Right lobe of liver (tissue), 6 donors: ENCODE results near the gene TRIM71. TPM values are rescaled to one million over a fixed set of nuclear protein-coding genes. Genes with fewer than 3 reads are reported as not detected.
A peak's percentile ranks its signal among the peaks of the same experiment; 100 is the strongest.

Source experiments
- ATAC-seq, 4 donors: fragments of 200-7000 bp; cut with Tn5 transposase; one replicate each; pipeline ENCODE4 v1.9.1; 2020; ENCODE audit warnings: mild to moderate bottlenecking in 4 of 4, moderate library complexity in 4 of 4
- DNase-seq, 3 donors: peaks; one replicate each; pipeline ENCODE4 v3.0.0-alpha.2; 2020
- H3K27ac ChIP-seq, 3 donors: fragments of 200-600 bp; one replicate each; pipeline ENCODE4 v1.8.0; 2022
- H3K27me3 ChIP-seq, 2 donors: fragments of 200-600 bp; one replicate each; pipeline ENCODE4 v1.8.0; 2022
- H3K36me3 ChIP-seq, 4 donors: fragments of 200-600 bp; sonication (generic) in 1 of 4; one replicate each; pipeline versions ENCODE4 v1.5.1 to v1.8.0; 2017 to 2022; ENCODE audit warnings: control low read depth in 1 of 4
- H3K4me1 ChIP-seq, 4 donors: fragments of 200-600 bp; sonication (generic) in 1 of 4; one replicate each; pipeline versions ENCODE4 v1.5.1 to v1.8.0; 2017 to 2022; ENCODE audit warnings: control low read depth in 1 of 4
- H3K4me3 ChIP-seq, 3 donors: fragments of 200-600 bp; one replicate each; pipeline ENCODE4 v1.8.0; 2022
- H3K9me3 ChIP-seq, 4 donors: fragments of 200-600 bp; sonication (generic) in 1 of 4; one replicate each; pipeline versions ENCODE4 v1.5.1 to v1.8.0; 2017 to 2022; ENCODE audit warnings: control low read depth in 1 of 4
- POLR2A ChIP-seq: fragments of 450-650 bp; IDR thresholded peaks from one replicate; pipeline ENCODE4 v1.6.1; 2017; ENCODE audit warnings: antibody characterized with exemption, mild to moderate bottlenecking
- whole genome bisulfite sequencing: methylation state at CpG from one replicate; pipeline ENCODE4 v1.1.6; 2018; ENCODE audit warnings: low coverage, low lambda C conversion rate; ENCODE audit not compliant: insufficient coverage; ENCODE audit errors: missing lambda C conversion rate; 5-methylcytosine and 5-hydroxymethylcytosine counted together
- intact Hi-C, 2 donors: fragments of 100-400 bp; cut with DNase I; formaldehyde crosslinking; loops; one replicate each; pipeline versions ENCODE4 v1.11.2 to v1.14.1; 2022
- total RNA-seq, 6 experiments: library from RNA; depleted of rRNA in 2 of 6; stranded (reverse); fragments of >200 nt in 2 of 6; fragmentation: NEBNext Ultra II Directional in 3 of 6; extraction: Animal tissue kit (Norgen Biotek cat#: 25700) in 3 of 6; gene quantifications; one replicate each; pipeline versions ENCODE4 v1.1.0 to v1.2.4, GENCODE V29; 2016 to 2023
- TF ChIP-seq, protein P1 (sequence below), 4 donors: fragments of 200-600 bp in 3 of 4; fragments of 450-650 bp in 1 of 4; IDR thresholded peaks; one replicate each; pipeline versions ENCODE4 v1.5.1 to v1.8.0; 2016 to 2022; ENCODE audit warnings: antibody characterized with exemption in 4 of 4, mild to moderate bottlenecking in 2 of 4
- donor health status: DM: no; HTN: yes; CAD: no.
- donor health status: DM: no; HTN: no; CAD: no.
- donor health status: DM: no; HTN: no; CAD: no.
- donor health status: DM: no; HTN: yes; CAD: no.
- donor health status: DM: no; HTN: yes; CAD: no.

TRIM71 gene
- total RNA-seq, 6 experiments from 2014 or later, result not detected

DNA sequence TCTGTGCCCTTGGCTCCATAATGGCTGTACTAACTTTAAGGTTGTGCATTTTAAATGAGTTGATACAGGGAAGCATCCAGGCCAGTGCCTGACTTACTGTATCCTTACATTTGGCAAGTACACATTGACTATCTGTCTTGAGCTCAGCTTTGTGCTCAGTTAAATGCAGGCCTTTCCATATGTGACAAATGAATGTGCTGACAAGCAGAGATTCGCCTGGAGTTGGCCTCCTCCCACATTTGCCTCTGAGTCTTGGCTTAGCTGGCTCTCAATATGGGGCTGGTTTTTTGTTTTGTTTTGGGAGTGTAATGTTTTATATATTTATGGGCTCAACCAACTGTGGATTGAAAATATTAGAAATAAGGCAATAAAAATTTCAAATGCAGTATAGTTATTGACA is 29.7 kb downstream of the TRIM71 start:
- Histone ChIP-seq H3K36me3 (no peaks in the 10 kb centered on the region), H3K4me1 (no peaks in the 10 kb centered on the region), H3K27ac (no peak overlapping the region), H3K27me3 (no peaks in the 10 kb centered on the region), H3K9me3 (no peaks in the 10 kb centered on the region), H3K4me3 (no peak overlapping the region)
- no peak for TF ChIP-seq POLR2A
- TF ChIP-seq, protein P1, sequence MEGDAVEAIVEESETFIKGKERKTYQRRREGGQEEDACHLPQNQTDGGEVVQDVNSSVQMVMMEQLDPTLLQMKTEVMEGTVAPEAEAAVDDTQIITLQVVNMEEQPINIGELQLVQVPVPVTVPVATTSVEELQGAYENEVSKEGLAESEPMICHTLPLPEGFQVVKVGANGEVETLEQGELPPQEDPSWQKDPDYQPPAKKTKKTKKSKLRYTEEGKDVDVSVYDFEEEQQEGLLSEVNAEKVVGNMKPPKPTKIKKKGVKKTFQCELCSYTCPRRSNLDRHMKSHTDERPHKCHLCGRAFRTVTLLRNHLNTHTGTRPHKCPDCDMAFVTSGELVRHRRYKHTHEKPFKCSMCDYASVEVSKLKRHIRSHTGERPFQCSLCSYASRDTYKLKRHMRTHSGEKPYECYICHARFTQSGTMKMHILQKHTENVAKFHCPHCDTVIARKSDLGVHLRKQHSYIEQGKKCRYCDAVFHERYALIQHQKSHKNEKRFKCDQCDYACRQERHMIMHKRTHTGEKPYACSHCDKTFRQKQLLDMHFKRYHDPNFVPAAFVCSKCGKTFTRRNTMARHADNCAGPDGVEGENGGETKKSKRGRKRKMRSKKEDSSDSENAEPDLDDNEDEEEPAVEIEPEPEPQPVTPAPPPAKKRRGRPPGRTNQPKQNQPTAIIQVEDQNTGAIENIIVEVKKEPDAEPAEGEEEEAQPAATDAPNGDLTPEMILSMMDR (IDR thresholded peaks at IDR 0.05), result no peak
- 33% methylated on average over 1 of the region's 1 CpG for WGBS
- ATAC-seq (no peak), DNase-seq (no peak)
- intact Hi-C loops, result no loop called here

DNA sequence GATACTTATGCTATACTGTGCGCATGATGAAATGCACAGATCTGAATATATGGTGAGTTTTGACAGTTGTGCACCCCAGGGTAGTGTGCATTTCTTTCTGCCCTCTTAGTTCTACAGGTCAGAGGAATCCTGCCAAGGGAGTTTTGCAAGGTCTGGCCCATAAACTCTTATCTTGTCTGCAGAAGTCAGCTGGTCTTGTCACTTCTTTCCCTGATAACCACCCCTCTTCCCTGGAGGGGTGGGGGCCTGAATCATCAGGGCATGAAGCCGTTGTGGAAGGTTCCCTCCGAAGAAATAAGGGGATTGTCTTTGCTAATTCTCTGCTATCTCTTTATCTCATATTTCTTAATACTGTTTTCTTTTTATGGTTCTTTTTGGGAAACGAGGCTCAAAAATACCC is 30.4 kb downstream of the TRIM71 start:
- intact Hi-C loops, result no loop called here
- no peak overlapping the region for H3K4me3 ChIP-seq
- peak in 2 of 4 donors; percentile 41 to 68 for ATAC-seq
- no peaks in the 10 kb centered on the region for H3K4me1 ChIP-seq
- TF ChIP-seq POLR2A, result no peak
- TF ChIP-seq, protein P1 (IDR thresholded peaks at IDR 0.05), result no peak
- DNase-seq, result no peak
- no peaks in the 10 kb centered on the region for H3K27me3 ChIP-seq
- no peaks in the 10 kb centered on the region for H3K9me3 ChIP-seq
- H3K36me3 ChIP-seq, result no peaks in the 10 kb centered on the region
- no peak overlapping the region for H3K27ac ChIP-seq
- 41% methylated on average over 4 of the region's 4 CpGs for WGBS

DNA sequence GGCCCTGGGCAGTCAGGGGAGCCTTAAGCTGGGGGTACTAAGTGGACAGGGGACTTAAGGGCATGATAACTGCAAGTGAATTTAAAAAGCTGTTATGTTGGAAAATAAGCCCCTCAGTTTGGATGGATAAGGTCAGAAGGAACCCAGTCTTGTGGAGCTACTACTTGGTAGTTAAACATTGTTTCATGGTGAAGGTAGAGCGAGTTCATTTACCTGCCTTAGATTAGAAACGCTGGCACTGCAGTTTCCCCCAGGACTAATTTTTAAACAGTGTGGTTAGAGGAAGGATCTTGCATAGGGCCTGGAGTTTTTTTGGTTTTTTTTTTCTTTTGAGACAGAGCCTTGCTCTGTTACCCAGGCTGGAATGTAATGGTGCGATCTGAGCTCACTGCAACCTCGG is 31.2 kb downstream of the TRIM71 start:
- no peaks in the 10 kb centered on the region for H3K27me3 ChIP-seq
- H3K27ac ChIP-seq, result no peak overlapping the region
- no peaks in the 10 kb centered on the region for H3K9me3 ChIP-seq
- H3K4me3 ChIP-seq, result no peak overlapping the region
- no peak for ATAC-seq
- H3K36me3 ChIP-seq, result no peaks in the 10 kb centered on the region
- intact Hi-C loops, result no loop called here
- WGBS, result 64% methylated on average over 4 of the region's 4 CpGs
- no peaks in the 10 kb centered on the region for H3K4me1 ChIP-seq
- no peak for DNase-seq
- TF ChIP-seq, protein P1 (IDR thresholded peaks at IDR 0.05), result no peak
- TF ChIP-seq POLR2A, result no peak

DNA sequence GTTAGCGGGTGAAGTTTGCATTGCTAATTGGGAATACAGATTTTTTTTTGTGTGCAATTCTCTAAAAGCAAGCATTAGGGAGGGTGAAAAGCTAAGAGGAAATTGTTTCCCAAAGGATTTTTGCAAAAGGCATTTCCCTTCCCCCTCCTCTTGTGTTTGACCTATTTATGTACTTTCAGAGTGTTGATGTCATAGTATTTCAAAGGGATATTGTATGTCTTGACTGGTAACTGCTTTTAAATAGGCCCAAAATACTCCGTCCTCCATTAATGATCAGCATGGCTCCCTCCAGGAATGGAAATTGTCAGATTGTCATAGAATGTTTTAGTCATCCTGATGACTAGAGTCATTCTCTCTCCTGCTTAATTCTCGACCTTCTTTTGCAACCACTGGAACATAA is 32.4 kb downstream of the TRIM71 start:
- no peaks in the 10 kb centered on the region for H3K4me1 ChIP-seq
- H3K4me3 ChIP-seq, result no peak overlapping the region
- H3K9me3 ChIP-seq, result no peaks in the 10 kb centered on the region
- TF ChIP-seq, protein P1 (IDR thresholded peaks at IDR 0.05), result no peak
- no peak for TF ChIP-seq POLR2A
- intact Hi-C loops, result no loop called here
- ATAC-seq (no peak), DNase-seq (no peak)
- 65% methylated on average over 3 of the region's 3 CpGs for WGBS
- no peaks in the 10 kb centered on the region for H3K36me3 ChIP-seq
- no peaks in the 10 kb centered on the region for H3K27me3 ChIP-seq
- no peak overlapping the region for H3K27ac ChIP-seq

DNA sequence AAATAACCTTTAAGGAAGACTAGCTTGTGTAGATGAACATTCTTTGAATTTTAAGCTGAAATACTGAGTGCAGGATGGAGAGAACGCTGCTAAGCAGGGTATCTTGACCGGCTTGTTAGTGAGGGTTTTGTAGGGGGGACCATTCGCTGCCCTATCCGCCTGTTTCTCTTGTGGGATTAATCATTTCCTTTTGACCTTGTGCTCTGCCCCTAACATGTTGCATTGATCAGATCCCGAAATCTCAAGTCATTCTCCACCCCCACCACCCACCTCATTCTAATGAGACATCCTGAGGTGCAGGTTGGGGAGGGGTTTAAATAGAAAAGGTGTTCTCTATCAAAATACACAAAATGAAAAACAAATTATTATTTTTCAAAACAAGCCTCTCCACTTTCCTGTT is 32.8 kb downstream of the TRIM71 start:
- Histone ChIP-seq H3K27me3 (no peaks in the 10 kb centered on the region), H3K9me3 (no peaks in the 10 kb centered on the region), H3K4me3 (no peak overlapping the region), H3K27ac (no peak overlapping the region), H3K4me1 (no peaks in the 10 kb centered on the region), H3K36me3 (no peaks in the 10 kb centered on the region)
- intact Hi-C loops, result no loop called here
- TF ChIP-seq, protein P1 (IDR thresholded peaks at IDR 0.05), result no peak
- no peak for TF ChIP-seq POLR2A
- DNase-seq (no peak), ATAC-seq (no peak)
- 54% methylated on average over 5 of the region's 5 CpGs for WGBS
